HepG2 (cell line): ENCODE data around the gene COL26A1. TPM values are rescaled to one million over a fixed set of nuclear protein-coding genes. Genes with fewer than 3 reads are reported as not detected.
A peak's percentile ranks its signal among the peaks of the same experiment; 100 is the strongest.

ENCODE experiments used
- ATF7 ChIP-seq, 2 experiments: fragments of 450-650 bp in 1 of 2; sonication (generic) in 1 of 2; formaldehyde crosslinking in 1 of 2; IDR thresholded peaks; 2 replicates each; pipeline versions ENCODE4 v1.4.0 to v1.6.1; 2016 to 2020; ENCODE audit warnings: antibody characterized with exemption in 1 of 2, mild to moderate bottlenecking in 1 of 2, missing genetic modification reagents in 1 of 2
- BCL3 ChIP-seq: sonication (generic); formaldehyde crosslinking; IDR thresholded peaks from 2 replicates; pipeline ENCODE4 v1.5.1; 2020; ENCODE audit warnings: mild to moderate bottlenecking, missing genetic modification reagents, moderate library complexity
- GTF2F1 ChIP-seq: fragments of 150-350 bp; IDR thresholded peaks from 2 replicates; pipeline ENCODE4 v1.6.1; 2014; ENCODE audit warnings: low read length
- HDAC2 ChIP-seq: sonication (generic); formaldehyde crosslinking; IDR thresholded peaks from 2 replicates; pipeline ENCODE4 v1.4.0; 2020; ENCODE audit warnings: missing genetic modification reagents
- KMT2A ChIP-seq: sonication (generic); formaldehyde crosslinking; IDR thresholded peaks from 2 replicates; pipeline ENCODE4 v1.4.0; 2020; ENCODE audit warnings: missing genetic modification reagents
- MXI1 ChIP-seq: IDR thresholded peaks from 3 replicates; pipeline ENCODE4 v1.6.1; 2012; ENCODE audit warnings: low read depth, low read length, inconsistent platforms, borderline replicate concordance
- NR1H2 ChIP-seq: sonication (generic); formaldehyde crosslinking; IDR thresholded peaks from 2 replicates; pipeline ENCODE4 v1.8.1; 2022; ENCODE audit warnings: low read depth, missing genetic modification reagents, borderline replicate concordance
- SIN3A ChIP-seq: IDR thresholded peaks from 2 replicates; pipeline ENCODE4 v1.6.1; 2011; ENCODE audit warnings: low read depth, mild to moderate bottlenecking, control low read depth, low read length, borderline replicate concordance
- THAP9 ChIP-seq: sonication (generic); formaldehyde crosslinking; IDR thresholded peaks from 2 replicates; pipeline ENCODE4; 2020; ENCODE audit warnings: missing genetic modification reagents, mild to moderate bottlenecking, borderline replicate concordance
- ZBTB26 ChIP-seq: IDR thresholded peaks from 2 replicates; pipeline ENCODE4 v1.6.1; 2016; ENCODE audit warnings: missing compliant biosample characterization, missing genetic modification reagents, borderline replicate concordance
- ZNF30 ChIP-seq: sonication (generic); formaldehyde crosslinking; IDR thresholded peaks from 2 replicates; pipeline ENCODE4 v1.5.0; 2020; ENCODE audit warnings: mild to moderate bottlenecking, missing genetic modification reagents
- ZNF503 ChIP-seq: sonication (generic); formaldehyde crosslinking; IDR thresholded peaks from 2 replicates; pipeline ENCODE4 v1.4.0; 2020; ENCODE audit warnings: missing genetic modification reagents
- ZNF550 ChIP-seq: sonication (generic); formaldehyde crosslinking; IDR thresholded peaks from 2 replicates; pipeline ENCODE4 v1.4.0; 2020; ENCODE audit warnings: mild to moderate bottlenecking, missing genetic modification reagents, borderline replicate concordance
- ZNF563 ChIP-seq: sonication (generic); formaldehyde crosslinking; IDR thresholded peaks from 2 replicates; pipeline ENCODE4 v1.8.0; 2022; ENCODE audit warnings: mild to moderate bottlenecking, moderate library complexity, missing genetic modification reagents
- ZNF567 ChIP-seq: sonication (generic); formaldehyde crosslinking; IDR thresholded peaks from 2 replicates; pipeline ENCODE4 v1.8.1; 2023; ENCODE audit warnings: mild to moderate bottlenecking, missing genetic modification reagents, borderline replicate concordance
- ZNF749 ChIP-seq: sonication (generic); formaldehyde crosslinking; IDR thresholded peaks from 2 replicates; pipeline ENCODE4 v1.8.0; 2022; ENCODE audit warnings: mild to moderate bottlenecking, missing genetic modification reagents, moderate library complexity, borderline replicate concordance
- ZNF777 ChIP-seq: sonication (generic); formaldehyde crosslinking; IDR thresholded peaks from 2 replicates; pipeline ENCODE4 v1.4.0; 2020; ENCODE audit warnings: missing genetic modification reagents
- ZNF782 ChIP-seq: sonication (generic); formaldehyde crosslinking; IDR thresholded peaks from 2 replicates; pipeline ENCODE4 v1.4.0; 2020; ENCODE audit warnings: missing genetic modification reagents, mild to moderate bottlenecking, borderline replicate concordance
- ZNF816 ChIP-seq: sonication (generic); formaldehyde crosslinking; IDR thresholded peaks from 2 replicates; pipeline ENCODE4 v1.8.0; 2022; ENCODE audit warnings: missing genetic modification reagents, mild to moderate bottlenecking, borderline replicate concordance
- ZNF850 ChIP-seq: sonication (generic); formaldehyde crosslinking; conservative IDR thresholded peaks from 2 replicates; pipeline ENCODE4 v1.9.0; 2021; ENCODE audit warnings: mild to moderate bottlenecking, missing genetic modification reagents
- polyA plus RNA-seq, 8 experiments: library from polyadenylated mRNA; depleted of rRNA in 3 of 8; stranded (reverse) in 7 of 8; unstranded in 1 of 8; fragments of >200 nt; fragmentation: Illumina TruSeq in 4 of 8; extraction: Trizol in 4 of 8; gene quantifications; 2 replicates each; pipeline versions ENCODE4 v1.2.1 to v1.2.3, GENCODE V29; 2011 to 2016; ENCODE audit warnings: low read depth in 4 of 8, missing spikeins in 1 of 8, mixed read lengths in 1 of 8; ENCODE audit not compliant: insufficient read depth in 1 of 8
- total RNA-seq, 5 experiments: library from RNA; depleted of rRNA; stranded (reverse); fragments of >200 nt; fragmentation: Illumina TruSeq; extraction: Trizol; gene quantifications; 2 replicates each; pipeline ENCODE4 v1.2.3, GENCODE V29; 2016; ENCODE audit warnings: low read depth in 1 of 5

COL26A1 gene
- total and polyA plus RNA-seq, 2 of the 13 experiments (the other 11 are each of a cell fraction or from before 2014, with no cell fraction given): 7.8 to 9.2 TPM

- TF ChIP-seq THAP9 (peak; percentile 54), ZNF782 (0 out of 2 replicates have a peak, but pooled peaks have one; percentile 35), ZNF777 (CRISPR knock-in tag) (peak; percentile 94), ZNF567 (CRISPR knock-in tag) (0 out of 2 replicates have a peak, but pooled peaks have one; percentile 16), KMT2A (peak; percentile 26; the same call in 1 of the 2 replicates), ZNF30 (CRISPR knock-in tag) (0 out of 2 replicates have a peak, but pooled peaks have one; percentile 23), ZBTB26 (CRISPR knock-in tag) (no peak), ZNF749 (CRISPR knock-in tag) (0 out of 2 replicates have a peak, but pooled peaks have one; percentile 63), ZNF550 (CRISPR knock-in tag) (no peak), BCL3 (CRISPR knock-in tag) (0 out of 2 replicates have a peak, but pooled peaks have one; percentile 12), ZNF503 (no peak), ATF7 (IDR thresholded peaks at IDR 0.05) (no peak), ATF7 (CRISPR knock-in tag; IDR thresholded peaks at IDR 0.05) (no peak), GTF2F1 (no peak), MXI1 (peak; percentile 78; the same call in 1 of the 3 replicates), ZNF850 (CRISPR knock-in tag) (no peak), HDAC2 (CRISPR knock-in tag) (peak; percentile 24; the same call in 1 of the 2 replicates), ZNF816 (CRISPR knock-in tag) (0 out of 2 replicates have a peak, but pooled peaks have one; percentile 67), ZNF563 (CRISPR knock-in tag) (peak; percentile 64), SIN3A (peak; percentile 78; the same call in 1 of the 2 replicates), NR1H2 (CRISPR knock-in tag) (no peak)
Measured at GRCh38 chr7:101321491-101322401, 40.9 kb upstream of the COL26A1 start, which contains the start of gene IFT22 (continued).
